ENCODE data around the gene USP49.
"Not testable (repeated sequence)": the region's sequence is repeated elsewhere in the genome, so short reads cannot be mapped to it uniquely, and the experiment has no call there.

USP49 gene

DNA sequence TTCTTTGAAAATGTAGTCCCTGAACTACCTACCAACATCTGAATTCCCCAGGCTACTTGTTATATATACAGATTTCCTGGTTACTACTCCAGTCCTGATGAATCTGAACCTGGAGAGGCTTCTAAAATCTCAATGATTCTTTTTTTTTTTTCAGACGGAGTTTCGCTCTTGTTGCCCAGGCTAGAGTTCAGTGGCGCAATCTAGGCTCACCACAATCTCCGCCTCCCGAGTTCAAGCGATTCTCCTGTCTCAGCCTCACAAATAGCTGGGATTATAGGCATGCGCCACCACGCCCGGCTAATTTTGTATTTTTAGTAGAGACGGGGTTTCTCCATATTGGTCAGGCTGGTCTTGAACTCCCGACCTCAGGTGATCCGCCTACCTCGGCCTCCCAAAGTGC, 83.2 kb downstream of the USP49 start:
- DNase-seq (ENCODE audit: low read depth, low spot score) = not testable (repeated sequence)

DNA sequence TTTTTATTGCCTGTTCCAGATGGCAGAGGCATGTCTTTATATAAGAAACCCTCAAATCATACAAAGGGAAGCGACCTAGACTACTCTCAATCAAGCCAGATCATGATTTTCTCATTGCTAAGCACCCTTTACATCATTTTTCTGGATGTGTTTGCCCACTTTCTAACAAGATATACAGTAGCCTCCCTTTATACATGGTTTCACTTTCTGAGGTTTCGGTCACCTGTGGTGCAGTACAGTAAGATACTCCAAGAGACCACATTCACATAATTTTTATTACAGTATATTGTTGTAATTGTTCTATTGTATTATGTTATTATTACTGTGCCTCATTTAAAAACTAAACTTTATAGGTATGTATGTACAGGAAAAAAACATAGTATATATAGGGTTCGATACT, 84.1 kb downstream of the USP49 start:
- no peak for DNase-seq (ENCODE audit: low read depth, low spot score)

GRCh38 chr6:41805830-41806774, 89.1 kb downstream of the USP49 start:
- no peak for DNase-seq (ENCODE audit: low read depth, low spot score)

DNA sequence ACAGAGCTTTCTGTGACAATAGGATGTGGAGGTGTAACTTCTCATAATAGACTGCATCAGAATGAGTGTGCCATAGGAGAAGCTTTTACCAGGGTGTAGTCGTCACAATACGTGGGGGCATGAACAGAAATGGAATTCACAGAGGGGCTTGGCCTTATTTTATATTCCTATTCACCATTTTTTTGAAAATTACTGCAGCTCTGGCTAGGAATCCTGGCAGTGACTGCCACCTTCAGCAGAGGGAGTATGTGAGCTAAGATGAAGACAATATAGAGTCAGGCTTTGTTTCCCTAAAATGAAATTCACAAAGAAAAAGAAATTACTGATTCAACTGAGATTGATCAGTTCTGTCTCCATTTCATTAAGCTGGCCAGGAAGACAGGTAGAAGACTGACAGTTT, 93.8 kb downstream of the USP49 start:
- DNase-seq (ENCODE audit: low read depth, low spot score) = no peak

GRCh38 chr6:41799559-41799911, 95.6 kb downstream of the USP49 start:
- DNase-seq (ENCODE audit: low read depth, low spot score) = no peak

GRCh38 chr6:41798901-41799558, 96.1 kb downstream of the USP49 start:
- DNase-seq (ENCODE audit: low read depth, low spot score) = no peak

DNA sequence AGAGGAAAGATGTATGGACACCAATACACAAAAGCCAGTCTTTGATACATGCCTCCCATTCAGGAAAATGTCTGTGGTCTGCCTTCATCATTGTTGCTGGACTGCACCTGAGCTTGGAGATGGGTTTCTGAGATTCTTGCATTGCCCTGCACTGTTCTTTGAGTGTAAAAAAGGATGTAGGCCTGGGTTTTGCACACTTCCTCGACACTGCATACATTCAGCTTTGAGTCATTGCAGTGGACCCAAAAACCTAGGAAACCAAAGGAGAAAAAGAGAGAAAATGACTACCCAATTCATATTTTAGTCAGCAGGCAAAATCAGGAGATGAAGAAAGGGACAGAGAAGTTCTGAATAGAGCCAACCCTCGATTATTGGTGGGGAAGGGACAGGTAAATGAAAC, 98.7 kb downstream of the USP49 start:
- DNase-seq (ENCODE audit: low read depth, low spot score) = no peak

- no peak for DNase-seq (ENCODE audit: low read depth, low spot score)
These were observed 103.2 kb downstream of the USP49 start for GRCh38 chr6:41791984-41792383.

- DNase-seq (ENCODE audit: low read depth, low spot score) = no peak
These were observed 103.9 kb downstream of the USP49 start for GRCh38 chr6:41791305-41791704.

GRCh38 chr6:41790045-41790444, 105.1 kb downstream of the USP49 start:
- DNase-seq (ENCODE audit: low read depth, low spot score) = no peak

- no peak for DNase-seq (ENCODE audit: low read depth, low spot score)
These were observed 105.8 kb downstream of the USP49 start for GRCh38 chr6:41789390-41789724.

DNA sequence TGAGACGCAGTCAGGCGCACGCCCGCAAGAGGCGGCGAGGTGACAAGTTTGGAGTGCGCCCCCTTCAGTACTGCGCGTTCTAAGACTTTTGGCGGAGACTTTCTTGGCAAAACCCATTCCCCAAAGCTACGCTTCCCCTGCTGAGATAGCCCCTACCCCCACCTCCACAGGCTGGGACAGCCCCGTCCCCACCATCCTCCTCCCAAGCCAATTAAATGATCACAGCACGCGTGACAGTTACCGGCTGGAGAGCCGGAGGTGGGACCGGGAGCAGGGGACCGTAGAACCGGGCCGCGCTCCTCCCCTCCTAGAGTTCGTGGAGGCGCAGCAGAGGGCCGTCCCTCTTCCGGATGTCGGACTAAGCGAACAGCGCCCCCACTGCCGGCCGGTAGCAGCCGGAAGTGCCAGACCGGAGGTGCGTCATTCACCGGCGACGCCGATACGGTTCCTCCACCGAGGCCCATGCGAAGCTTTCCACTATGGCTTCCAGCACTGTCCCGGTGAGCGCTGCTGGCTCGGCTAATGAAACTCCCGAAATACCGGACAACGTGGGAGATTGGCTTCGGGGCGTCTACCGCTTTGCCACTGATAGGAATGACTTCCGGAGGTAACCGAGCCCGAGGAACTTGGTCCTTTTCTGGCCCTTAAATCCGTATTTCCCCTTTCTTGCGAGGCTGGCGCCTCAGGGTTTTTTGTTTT, 107.8 kb downstream of the USP49 start, which contains the start of gene TOMM6:
Gene TOMM6, plus strand, starts transcription at position 476 of the 699 bp plus-strand sequence. Its CDS starts 4 bp downstream, at position 480.
- DNase-seq (ENCODE audit: low read depth, low spot score) = peak; percentile 91

GRCh38 chr6:41786451-41787218, 108.5 kb downstream of the USP49 start:
- DNase-seq (ENCODE audit: low read depth, low spot score) = peak; percentile 72

DNA sequence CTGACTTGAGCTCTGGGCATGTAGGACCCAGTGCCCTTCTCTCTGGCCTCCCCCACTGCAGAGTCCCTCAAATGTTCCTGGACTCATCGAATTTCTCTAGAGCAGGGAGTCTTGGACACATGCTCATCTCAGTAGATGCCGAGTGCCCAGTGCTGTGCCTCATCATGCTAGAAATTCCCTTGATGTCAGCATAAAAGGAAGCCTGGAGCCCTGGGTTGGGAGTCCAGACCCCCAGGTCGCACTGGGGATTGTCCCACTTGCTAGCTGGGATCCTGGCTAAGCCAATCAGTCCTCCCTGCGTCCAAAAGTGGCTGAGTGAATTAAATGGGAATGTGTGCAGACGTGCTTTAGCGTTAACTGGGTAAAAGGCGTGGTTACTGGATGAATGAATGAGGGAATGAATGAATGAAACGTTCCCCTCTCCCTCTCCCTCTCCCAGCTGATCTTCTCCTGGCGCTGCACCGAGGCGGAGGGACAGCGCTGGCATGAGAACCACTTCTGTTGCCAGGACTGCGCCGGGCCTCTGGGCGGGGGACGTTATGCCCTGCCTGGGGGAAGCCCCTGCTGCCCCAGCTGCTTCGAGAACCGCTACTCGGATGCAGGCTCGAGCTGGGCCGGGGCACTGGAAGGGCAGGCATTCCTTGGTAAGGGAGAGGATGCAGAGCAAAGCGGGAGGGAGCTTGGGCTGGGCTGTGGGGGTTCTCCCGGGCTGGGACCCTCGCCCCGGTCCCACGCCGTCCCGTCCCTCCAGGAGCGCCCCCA, 109.3 kb downstream of the USP49 start:
- DNase-seq (ENCODE audit: low read depth, low spot score) = no peak

DNA sequence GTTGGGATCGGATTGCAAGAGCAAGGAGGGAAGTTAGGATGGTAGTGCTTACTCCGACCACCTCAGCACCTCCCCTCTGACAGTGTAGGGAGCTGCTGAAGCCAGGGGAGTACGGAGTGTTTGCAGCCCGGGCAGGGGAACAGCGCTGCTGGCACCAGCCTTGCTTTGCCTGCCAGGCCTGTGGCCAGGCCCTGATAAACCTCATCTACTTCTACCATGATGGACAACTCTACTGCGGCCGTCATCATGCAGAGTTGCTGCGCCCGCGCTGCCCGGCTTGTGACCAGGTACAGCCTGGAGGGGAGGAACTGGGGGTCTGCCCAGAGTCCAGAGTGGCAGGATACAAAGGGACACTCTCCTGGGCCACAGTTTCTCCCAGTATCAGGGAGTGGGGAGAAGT, 109.9 kb downstream of the USP49 start:
- DNase-seq (ENCODE audit: low read depth, low spot score) = no peak

GRCh38 chr6:41784581-41785171, 110.5 kb downstream of the USP49 start:
- DNase-seq (ENCODE audit: low read depth, low spot score) = no peak

DNA sequence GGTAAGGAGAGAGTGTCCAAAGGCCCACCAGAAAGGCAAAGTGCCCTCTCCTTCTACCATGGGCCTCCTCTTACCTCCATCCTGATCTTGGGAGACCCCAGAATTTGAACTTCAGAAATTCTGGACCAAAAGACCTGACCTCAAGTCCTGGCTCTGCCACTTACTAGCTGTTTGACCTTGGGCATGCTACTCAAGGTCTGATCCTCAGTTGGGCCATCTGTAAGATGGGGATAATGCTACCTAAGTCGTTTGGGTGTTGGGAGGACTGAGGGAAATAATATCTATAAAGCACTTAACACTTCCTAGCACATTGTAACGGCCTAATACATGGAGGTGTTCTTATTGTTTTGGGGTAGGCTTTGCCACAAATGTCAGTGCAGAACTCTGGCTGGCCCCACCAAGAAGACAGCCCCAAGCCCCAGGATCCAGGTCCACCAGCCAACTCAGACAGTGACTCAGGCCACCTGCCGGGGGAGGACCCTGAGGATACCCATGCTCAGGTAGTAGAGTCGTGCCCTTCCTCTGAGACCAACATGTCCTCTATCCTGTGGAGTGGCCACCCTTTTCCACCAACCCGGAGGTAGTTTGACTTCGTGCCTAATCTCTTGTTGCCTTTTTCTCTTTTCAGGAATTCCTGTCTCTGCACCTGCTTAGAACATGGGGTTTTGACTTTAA, 111.9 kb downstream of the USP49 start:
- no peak for DNase-seq (ENCODE audit: low read depth, low spot score)

DNA sequence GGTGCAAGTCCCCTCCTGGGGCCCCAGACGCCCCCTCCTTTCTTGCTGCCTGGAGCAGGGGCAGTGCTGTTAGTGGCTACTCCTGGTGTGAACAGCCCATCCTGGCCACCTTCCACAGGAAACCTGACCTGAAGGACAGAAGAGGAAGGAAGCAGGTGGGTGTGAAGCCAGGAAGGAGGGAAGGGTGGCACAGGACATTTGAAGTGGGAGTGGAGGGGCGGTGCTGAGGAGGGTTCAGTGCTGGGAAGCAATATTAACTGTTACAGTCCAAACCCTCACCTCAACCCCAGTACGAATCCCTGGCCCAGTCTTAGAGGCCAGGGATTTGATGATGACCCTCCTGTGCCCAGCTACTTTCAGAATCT, 113.8 kb downstream of the USP49 start:
- no peak for DNase-seq (ENCODE audit: low read depth, low spot score)

DNA sequence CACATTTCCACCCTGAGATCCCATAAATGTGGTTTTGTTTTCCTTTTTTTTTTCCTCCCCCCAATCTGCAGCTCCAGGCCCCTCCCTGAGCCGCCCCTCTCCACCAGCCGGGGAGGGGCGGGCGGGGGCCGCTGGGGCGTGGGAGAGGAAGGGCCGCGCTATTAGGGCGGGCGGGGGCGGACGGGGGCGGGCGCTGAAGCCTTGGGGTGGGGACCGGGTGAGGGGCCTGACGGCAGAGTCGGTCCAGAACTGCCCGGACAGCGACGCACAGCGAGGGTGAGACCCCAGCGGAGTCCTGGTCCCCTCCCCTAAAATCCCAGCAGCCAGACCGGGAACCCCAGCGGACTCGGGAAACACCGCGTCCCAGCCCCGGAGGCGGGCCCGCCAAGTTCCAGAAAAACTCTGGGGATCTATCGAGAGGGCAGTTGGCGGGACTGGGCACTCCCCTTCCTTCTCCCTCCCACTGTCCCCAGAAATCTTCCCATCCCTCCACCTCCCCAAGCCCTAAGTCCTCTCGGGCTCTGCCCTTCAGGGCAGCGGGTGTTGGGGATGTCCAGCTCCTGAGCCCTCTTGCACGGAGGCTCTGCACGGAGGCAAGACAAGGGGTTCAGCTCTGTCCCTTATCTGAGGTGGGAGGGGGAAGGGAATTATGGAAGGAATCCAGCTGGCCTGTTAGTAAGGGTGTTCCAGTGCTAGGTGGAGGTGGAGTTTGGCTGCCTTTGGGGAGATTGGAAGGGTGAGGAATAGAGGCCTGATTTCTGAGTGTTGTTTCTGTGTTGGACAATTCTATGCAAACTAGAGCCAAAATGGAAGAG, 114.4 kb downstream of the USP49 start, which contains the start of gene PRICKLE4:
Gene PRICKLE4, plus strand, starts transcription at position 232 of the 815 bp plus-strand sequence. CDS start 2,692 bp downstream, outside the sequence.
- DNase-seq (ENCODE audit: low read depth, low spot score) = no peak
